Measurements from ENCODE around the gene ALKBH5.
A peak's percentile ranks its signal among the peaks of the same experiment; 100 is the strongest.

Gene ALKBH5

GRCh38 chr17:18217412-18218015 lies 33.9 kb downstream of the ALKBH5 start:
- Histone ChIP-seq H3K4ac (ENCODE audit: low read depth, low read length) (no peak overlapping the region), H3K4me3 (ENCODE audit: low read length) (no peak overlapping the region), H3K36me3 (ENCODE audit: control insufficient read depth, insufficient read depth, low read length) (no peaks in the 10 kb centered on the region), H2BK120ac (ENCODE audit: low read depth, low read length) (no peak overlapping the region), H3K79me2 (ENCODE audit: control insufficient read depth, insufficient read depth, low read length) (no peaks in the 10 kb centered on the region), H2BK15ac (replicated peaks; ENCODE audit: low read depth) (no peak overlapping the region), H3K23ac (ENCODE audit: low read length) (no peak overlapping the region), H4K5ac (ENCODE audit: low read length) (no peak overlapping the region), H3K9ac (ENCODE audit: low read length) (no peak overlapping the region), H2AK5ac (ENCODE audit: low read length) (no peak overlapping the region), H3K27me3 (ENCODE audit: insufficient read depth, low read length, poor library complexity) (no peaks in the 10 kb centered on the region), H2BK5ac (ENCODE audit: low read length) (no peak overlapping the region), H3K56ac (ENCODE audit: low read length) (no peak overlapping the region), H4K8ac (ENCODE audit: low read depth, low read length) (no peak overlapping the region), H3K4me2 (ENCODE audit: low read length) (no peak overlapping the region), H3K79me1 (ENCODE audit: low read length) (no peaks in the 10 kb centered on the region), H3K18ac (ENCODE audit: low read length) (no peak overlapping the region), H3K27ac (ENCODE audit: low read depth, low read length) (no peak overlapping the region), H3K4me1 (ENCODE audit: control insufficient read depth, low read depth, low read length) (no peaks in the 10 kb centered on the region)
- no CpG with 5 or more reads among the region's 6 CpGs for WGBS (ENCODE audit: extremely low coverage, insufficient coverage, low lambda C conversion rate)
- DNase-seq = peak; percentile 70

DNA sequence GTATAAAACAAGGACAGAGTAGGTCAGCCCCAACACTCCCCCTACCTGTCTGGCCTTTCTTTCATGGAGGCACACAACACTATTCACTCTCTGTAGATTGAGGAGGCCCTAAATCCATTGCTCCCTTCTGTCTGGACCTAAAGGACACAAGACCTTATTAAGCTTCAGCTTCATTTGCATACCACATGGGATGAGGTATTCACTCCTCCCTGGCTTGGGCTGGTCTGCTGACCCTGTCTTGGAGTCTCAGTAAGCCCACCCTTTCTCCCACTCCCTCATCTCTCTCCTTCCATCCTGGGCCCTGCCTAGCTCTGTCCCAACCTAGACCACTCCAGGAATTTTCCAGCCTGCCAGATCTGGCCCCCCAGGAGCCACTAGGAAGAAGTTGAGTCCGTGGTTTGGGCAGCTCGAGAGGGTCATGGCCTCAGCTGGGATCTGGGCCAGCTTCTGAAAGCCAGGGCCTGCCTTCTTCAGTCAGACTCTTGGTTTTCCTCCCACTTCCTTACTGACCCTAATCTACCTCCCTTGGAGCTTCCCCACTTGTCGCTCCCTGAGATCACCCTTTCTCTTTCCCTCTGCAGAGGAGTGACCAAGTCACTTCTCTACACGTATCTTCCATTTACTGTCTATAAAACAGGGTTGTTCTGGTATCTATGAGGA lies 35.3 kb downstream of the ALKBH5 start:
- Histone ChIP-seq H2BK120ac (ENCODE audit: low read depth, low read length) (no peak overlapping the region), H3K27ac (ENCODE audit: low read depth, low read length) (no peak overlapping the region), H3K27me3 (ENCODE audit: insufficient read depth, low read length, poor library complexity) (no peaks in the 10 kb centered on the region), H4K8ac (ENCODE audit: low read depth, low read length) (no peak overlapping the region), H3K56ac (ENCODE audit: low read length) (no peak overlapping the region), H3K79me1 (ENCODE audit: low read length) (no peaks in the 10 kb centered on the region), H3K23ac (ENCODE audit: low read length) (no peak overlapping the region), H3K4ac (ENCODE audit: low read depth, low read length) (no peak overlapping the region), H3K4me1 (ENCODE audit: control insufficient read depth, low read depth, low read length) (no peaks in the 10 kb centered on the region), H3K4me3 (ENCODE audit: low read length) (no peak overlapping the region), H3K9ac (ENCODE audit: low read length) (no peak overlapping the region), H3K36me3 (ENCODE audit: control insufficient read depth, insufficient read depth, low read length) (no peaks in the 10 kb centered on the region), H3K79me2 (ENCODE audit: control insufficient read depth, insufficient read depth, low read length) (no peaks in the 10 kb centered on the region), H3K18ac (ENCODE audit: low read length) (no peak overlapping the region), H2AK5ac (ENCODE audit: low read length) (no peak overlapping the region), H2BK5ac (ENCODE audit: low read length) (no peak overlapping the region), H4K5ac (ENCODE audit: low read length) (no peak overlapping the region), H3K4me2 (ENCODE audit: low read length) (no peak overlapping the region), H2BK15ac (replicated peaks; ENCODE audit: low read depth) (no peak overlapping the region)
- no CpG with 5 or more reads among the region's 4 CpGs for WGBS (ENCODE audit: extremely low coverage, insufficient coverage, low lambda C conversion rate)
- DNase-seq = no peak

- no peak overlapping the region for H2BK15ac ChIP-seq (replicated peaks; ENCODE audit: low read depth)
- H4K5ac ChIP-seq (ENCODE audit: low read length) = peak overlapping the region; percentile 73
- H2AK5ac ChIP-seq (ENCODE audit: low read length) = peak overlapping the region; percentile 31
- H3K79me1 ChIP-seq (ENCODE audit: low read length) = peaks cover 22% of the 10 kb centered on the region
- H4K8ac ChIP-seq (ENCODE audit: low read depth, low read length) = no peak overlapping the region
- H3K27ac ChIP-seq (ENCODE audit: low read depth, low read length) = peak overlapping the region; percentile 90
- no peaks in the 10 kb centered on the region for H3K36me3 ChIP-seq (ENCODE audit: control insufficient read depth, insufficient read depth, low read length)
- H3K23ac ChIP-seq (ENCODE audit: low read length) = peak overlapping the region; percentile 7
- peak overlapping the region; percentile 29 for H2BK5ac ChIP-seq (ENCODE audit: low read length)
- peak overlapping the region; percentile 78 for H3K9ac ChIP-seq (ENCODE audit: low read length)
- peak overlapping the region; percentile 85 for H3K56ac ChIP-seq (ENCODE audit: low read length)
- H3K79me2 ChIP-seq (ENCODE audit: control insufficient read depth, insufficient read depth, low read length) = peaks cover 30% of the 10 kb centered on the region
- DNase-seq = no peak
- H3K27me3 ChIP-seq (ENCODE audit: insufficient read depth, low read length, poor library complexity) = no peaks in the 10 kb centered on the region
- no peak overlapping the region for H2BK120ac ChIP-seq (ENCODE audit: low read depth, low read length)
- peaks cover 3% of the 10 kb centered on the region for H3K4me1 ChIP-seq (ENCODE audit: control insufficient read depth, low read depth, low read length)
- H3K4me3 ChIP-seq (ENCODE audit: low read length) = no peak overlapping the region
- H3K18ac ChIP-seq (ENCODE audit: low read length) = peak overlapping the region; percentile 77
- H3K4ac ChIP-seq (ENCODE audit: low read depth, low read length) = peak overlapping the region; percentile 49
- no peak overlapping the region for H3K4me2 ChIP-seq (ENCODE audit: low read length)
- WGBS (ENCODE audit: extremely low coverage, insufficient coverage, low lambda C conversion rate) = no CpG with 5 or more reads among the region's 4 CpGs
These were observed 40.4 kb downstream of the ALKBH5 start for GRCh38 chr17:18224053-18224386.

- no peaks in the 10 kb centered on the region for H3K36me3 ChIP-seq (ENCODE audit: control insufficient read depth, insufficient read depth, low read length)
- peaks cover 3% of the 10 kb centered on the region for H3K4me1 ChIP-seq (ENCODE audit: control insufficient read depth, low read depth, low read length)
- H2BK15ac ChIP-seq (replicated peaks; ENCODE audit: low read depth) = no peak overlapping the region
- peak overlapping the region; percentile 73 for H4K5ac ChIP-seq (ENCODE audit: low read length)
- peak overlapping the region; percentile 7 for H3K23ac ChIP-seq (ENCODE audit: low read length)
- peak overlapping the region; percentile 29 for H2BK5ac ChIP-seq (ENCODE audit: low read length)
- H3K4me3 ChIP-seq (ENCODE audit: low read length) = peak overlapping the region; percentile 9
- H3K18ac ChIP-seq (ENCODE audit: low read length) = peak overlapping the region; percentile 77
- H3K27ac ChIP-seq (ENCODE audit: low read depth, low read length) = peak overlapping the region; percentile 90
- WGBS (ENCODE audit: extremely low coverage, insufficient coverage, low lambda C conversion rate) = no CpG with 5 or more reads among the region's 23 CpGs
- peak overlapping the region; percentile 85 for H3K56ac ChIP-seq (ENCODE audit: low read length)
- peak overlapping the region; percentile 31 for H2AK5ac ChIP-seq (ENCODE audit: low read length)
- peaks cover 27% of the 10 kb centered on the region for H3K79me1 ChIP-seq (ENCODE audit: low read length)
- peak overlapping the region; percentile 81 for H3K9ac ChIP-seq (ENCODE audit: low read length)
- H2BK120ac ChIP-seq (ENCODE audit: low read depth, low read length) = no peak overlapping the region
- H3K79me2 ChIP-seq (ENCODE audit: control insufficient read depth, insufficient read depth, low read length) = peaks cover 35% of the 10 kb centered on the region
- DNase-seq = peak; percentile 98
- H3K4ac ChIP-seq (ENCODE audit: low read depth, low read length) = peak overlapping the region; percentile 56
- H4K8ac ChIP-seq (ENCODE audit: low read depth, low read length) = no peak overlapping the region
- H3K4me2 ChIP-seq (ENCODE audit: low read length) = peak overlapping the region; percentile 58
- H3K27me3 ChIP-seq (ENCODE audit: insufficient read depth, low read length, poor library complexity) = no peaks in the 10 kb centered on the region
These were observed 40.9 kb downstream of the ALKBH5 start for GRCh38 chr17:18224387-18225120.

- peak within 1 kb of the TSS; percentile 93 for H3K9ac ChIP-seq (ENCODE audit: low read length)
- peak within 1 kb of the TSS; percentile 90 for H3K27ac ChIP-seq (ENCODE audit: low read depth, low read length)
- peaks cover 3% of the 10 kb centered on the region for H3K4me1 ChIP-seq (ENCODE audit: control insufficient read depth, low read depth, low read length)
- H3K4ac ChIP-seq (ENCODE audit: low read depth, low read length) = peak within 1 kb of the TSS; percentile 58
- H3K79me1 ChIP-seq (ENCODE audit: low read length) = peaks cover 28% of the 10 kb centered on the region
- no peak within 1 kb of the TSS for H2AK5ac ChIP-seq (ENCODE audit: low read length)
- WGBS (ENCODE audit: extremely low coverage, insufficient coverage, low lambda C conversion rate) = no CpG with 5 or more reads among the region's 60 CpGs
- H3K18ac ChIP-seq (ENCODE audit: low read length) = peak within 1 kb of the TSS; percentile 77
- no peak within 1 kb of the TSS for H3K23ac ChIP-seq (ENCODE audit: low read length)
- H3K79me2 ChIP-seq (ENCODE audit: control insufficient read depth, insufficient read depth, low read length) = peaks cover 41% of the 10 kb centered on the region
- peak within 1 kb of the TSS; percentile 35 for H2BK5ac ChIP-seq (ENCODE audit: low read length)
- no peak within 1 kb of the TSS for H4K8ac ChIP-seq (ENCODE audit: low read depth, low read length)
- peak within 1 kb of the TSS; percentile 86 for H3K4me3 ChIP-seq (ENCODE audit: low read length)
- H2BK15ac ChIP-seq (replicated peaks; ENCODE audit: low read depth) = no peak within 1 kb of the TSS
- no peaks in the 10 kb centered on the region for H3K36me3 ChIP-seq (ENCODE audit: control insufficient read depth, insufficient read depth, low read length)
- H3K27me3 ChIP-seq (ENCODE audit: insufficient read depth, low read length, poor library complexity) = no peaks in the 10 kb centered on the region
- H4K5ac ChIP-seq (ENCODE audit: low read length) = peak within 1 kb of the TSS; percentile 43
- H3K4me2 ChIP-seq (ENCODE audit: low read length) = peak within 1 kb of the TSS; percentile 99
- H3K56ac ChIP-seq (ENCODE audit: low read length) = peak within 1 kb of the TSS; percentile 95
- no peak within 1 kb of the TSS for H2BK120ac ChIP-seq (ENCODE audit: low read depth, low read length)
- DNase-seq = peak; percentile 98
These were observed 41.6 kb downstream of the ALKBH5 start, which contains the start of gene LLGL1 for GRCh38 chr17:18225121-18225641. Gene LLGL1, plus strand, starts transcription at chr17:18225635. Its CDS starts 48 bp downstream, at chr17:18225683.
